Liver (tissue), 9 donors: ENCODE measurements around the gene NTNG1. TPM values are rescaled to one million over a fixed set of nuclear protein-coding genes. Genes with fewer than 3 reads are reported as not detected.

ENCODE experiments used
- DNase-seq: peaks from one replicate; pipeline ENCODE4 v3.0.0-alpha.2; 2017; ENCODE audit warnings: low spot score
- H3K27ac ChIP-seq, 2 donors: one replicate each; pipeline ENCODE4 v1.7.0; 2013; ENCODE audit warnings: inconsistent platforms in 2 of 2, low read length in 2 of 2, control low read depth in 1 of 2, low read depth in 1 of 2, mild to moderate bottlenecking in 1 of 2
- H3K27me3 ChIP-seq, 4 donors: one replicate each; pipeline versions ENCODE4 v1.6.1 to v1.7.0; 2013; ENCODE audit warnings: low read length in 3 of 4, inconsistent platforms in 1 of 4, mild to moderate bottlenecking in 1 of 4, moderate library complexity in 1 of 4; ENCODE audit not compliant: control insufficient read depth in 4 of 4, insufficient read depth in 4 of 4
- H3K36me3 ChIP-seq, 4 donors: one replicate each; pipeline versions ENCODE4 v1.6.1 to v1.7.0; 2013; ENCODE audit warnings: low read length in 3 of 4, mild to moderate bottlenecking in 3 of 4, low read depth in 1 of 4, moderate library complexity in 1 of 4; ENCODE audit not compliant: control insufficient read depth in 4 of 4, insufficient read depth in 3 of 4
- H3K4me1 ChIP-seq, 4 donors: one replicate each; pipeline versions ENCODE4 v1.6.1 to v1.7.0; 2013; ENCODE audit warnings: low read length in 3 of 4, mild to moderate bottlenecking in 3 of 4, moderate library complexity in 1 of 4; ENCODE audit not compliant: control insufficient read depth in 4 of 4, insufficient read depth in 4 of 4
- H3K4me3 ChIP-seq, 3 donors: one replicate each; pipeline versions ENCODE4 v1.6.1 to v1.7.0; 2013; ENCODE audit warnings: low read length in 3 of 3, control low read depth in 1 of 3, low read depth in 1 of 3, mild to moderate bottlenecking in 1 of 3
- H3K9ac ChIP-seq, 2 donors: one replicate each; pipeline ENCODE4 v1.7.0; 2013; ENCODE audit warnings: low read length in 2 of 2, mild to moderate bottlenecking in 2 of 2, moderate library complexity in 2 of 2, control low read depth in 1 of 2, low read depth in 1 of 2
- H3K9me3 ChIP-seq, 4 donors: one replicate each; pipeline versions ENCODE4 v1.6.1 to v1.7.0; 2013; ENCODE audit warnings: low read length in 3 of 4; ENCODE audit not compliant: control insufficient read depth in 4 of 4
- FOXA2 ChIP-seq: IDR thresholded peaks from 2 replicates; pipeline ENCODE4 v1.6.1; 2016; ENCODE audit warnings: antibody characterized with exemption
- GABPA ChIP-seq, 2 donors: IDR thresholded peaks in 1 of 2; conservative IDR thresholded peaks in 1 of 2; 2 replicates each; pipeline ENCODE4 v1.6.1; 2016; ENCODE audit warnings: antibody characterized with exemption in 2 of 2, mild to moderate bottlenecking in 1 of 2, moderate library complexity in 1 of 2
- HNF4A ChIP-seq, 2 donors: conservative IDR thresholded peaks; 2 replicates each; pipeline ENCODE4 v1.6.1; 2016; ENCODE audit warnings: antibody characterized with exemption in 2 of 2, mild to moderate bottlenecking in 2 of 2
- JUND ChIP-seq, 2 donors: IDR thresholded peaks; 2 replicates each; pipeline ENCODE4 v1.6.1; 2016; ENCODE audit warnings: antibody characterized with exemption in 2 of 2
- RXRA ChIP-seq, 2 donors: IDR thresholded peaks; 2 replicates each; pipeline ENCODE4 v1.6.1; 2017 to 2018; ENCODE audit warnings: antibody characterized with exemption in 2 of 2, mild to moderate bottlenecking in 1 of 2
- SP1 ChIP-seq: IDR thresholded peaks from 2 replicates; pipeline ENCODE4 v1.6.1; 2018; ENCODE audit warnings: antibody characterized with exemption, mild to moderate bottlenecking
- TAF1 ChIP-seq: conservative IDR thresholded peaks from 2 replicates; pipeline ENCODE4 v1.6.1; 2016; ENCODE audit warnings: antibody characterized with exemption, mild to moderate bottlenecking
- YY1 ChIP-seq: IDR thresholded peaks from 2 replicates; pipeline ENCODE4 v1.6.1; 2016; ENCODE audit warnings: antibody characterized with exemption, mild to moderate bottlenecking
- WGBS: extraction: QIAGEN DNeasy Blood & Tissue Kit; methylation state at CpG from one replicate; pipeline ENCODE4 v1.1.7; 2013; 5-methylcytosine and 5-hydroxymethylcytosine counted together
- polyA plus RNA-seq, 2 donors: library from polyadenylated mRNA; stranded (reverse) in 1 of 2; unstranded in 1 of 2; fragments of 200-250 nt in 1 of 2; fragments of >200 nt in 1 of 2; fragmentation: Nextera tagmentation in 1 of 2; extraction: Ambion mirVana in 1 of 2; gene quantifications; one replicate each; pipeline versions ENCODE4 v1.2.1 to v1.2.3, GENCODE V29; 2013 to 2015
- total RNA-seq, 2 donors: library from RNA; depleted of rRNA; stranded (reverse); fragments of >200 nt; gene quantifications; one replicate each; pipeline ENCODE4 v1.2.3, GENCODE V29; 2014
- TF ChIP-seq, protein P1 (sequence below): IDR thresholded peaks from 2 replicates; pipeline ENCODE4 v1.6.1; 2016; ENCODE audit warnings: antibody characterized with exemption
- TF ChIP-seq, protein P2 (sequence below): IDR thresholded peaks from 2 replicates; pipeline ENCODE4 v1.6.1; 2016; ENCODE audit warnings: antibody characterized with exemption
- TF ChIP-seq, protein P3 (sequence below): IDR thresholded peaks from 2 replicates; pipeline ENCODE4 v1.6.1; 2016; ENCODE audit warnings: antibody characterized with exemption, mild to moderate bottlenecking
- donor health status: healthy.
- donor health status: healthy.
- donor health status: healthy.
- donor health status: healthy.
- donor health status: healthy.

Gene NTNG1
- total and polyA plus RNA-seq, 4 donors: under 0.01 TPM; not detected in 2

DNA sequence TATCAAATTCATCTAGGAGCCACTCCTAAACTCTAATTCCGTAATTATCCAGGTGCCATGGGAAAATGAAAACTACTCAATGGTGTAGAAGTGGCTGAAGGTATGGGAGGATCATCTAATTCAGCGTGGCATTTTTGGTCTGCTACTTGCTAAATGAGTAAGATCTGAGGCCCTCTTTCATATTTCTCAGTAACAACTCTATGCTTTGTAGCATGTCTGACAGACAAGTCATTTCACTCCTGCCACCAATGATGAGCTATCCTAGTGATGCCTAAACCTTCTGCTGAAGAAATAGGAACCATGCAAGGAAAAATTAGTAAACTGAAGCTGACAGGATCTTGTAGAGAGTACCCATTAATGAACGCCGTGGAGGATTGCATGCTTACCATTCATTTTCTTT, 145.3 kb downstream of the NTNG1 start:
- H3K9me3 ChIP-seq: no peaks in the 10 kb centered on the region
- 79% methylated on average over 4 of the region's 4 CpGs for WGBS
- DNase-seq: no peak
- peaks cover 0 to 3% (median 0%) of the 10 kb centered on the region in 4 donors for H3K27me3 ChIP-seq
- no peak overlapping the region for H3K27ac ChIP-seq
- TF ChIP-seq SP1 (no peak), HNF4A (conservative IDR thresholded peaks at IDR 0.05) (no peak), GABPA (IDR thresholded peaks at IDR 0.05 in 1 of 2, conservative IDR thresholded peaks at IDR 0.05 in 1 of 2) (no peak), JUND (IDR thresholded peaks at IDR 0.05) (no peak), RXRA (IDR thresholded peaks at IDR 0.05) (no peak), FOXA2 (no peak), TAF1 (no peak)
- TF ChIP-seq, protein P1, sequence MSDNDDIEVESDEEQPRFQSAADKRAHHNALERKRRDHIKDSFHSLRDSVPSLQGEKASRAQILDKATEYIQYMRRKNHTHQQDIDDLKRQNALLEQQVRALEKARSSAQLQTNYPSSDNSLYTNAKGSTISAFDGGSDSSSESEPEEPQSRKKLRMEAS: no peak
- TF ChIP-seq, protein P2, sequence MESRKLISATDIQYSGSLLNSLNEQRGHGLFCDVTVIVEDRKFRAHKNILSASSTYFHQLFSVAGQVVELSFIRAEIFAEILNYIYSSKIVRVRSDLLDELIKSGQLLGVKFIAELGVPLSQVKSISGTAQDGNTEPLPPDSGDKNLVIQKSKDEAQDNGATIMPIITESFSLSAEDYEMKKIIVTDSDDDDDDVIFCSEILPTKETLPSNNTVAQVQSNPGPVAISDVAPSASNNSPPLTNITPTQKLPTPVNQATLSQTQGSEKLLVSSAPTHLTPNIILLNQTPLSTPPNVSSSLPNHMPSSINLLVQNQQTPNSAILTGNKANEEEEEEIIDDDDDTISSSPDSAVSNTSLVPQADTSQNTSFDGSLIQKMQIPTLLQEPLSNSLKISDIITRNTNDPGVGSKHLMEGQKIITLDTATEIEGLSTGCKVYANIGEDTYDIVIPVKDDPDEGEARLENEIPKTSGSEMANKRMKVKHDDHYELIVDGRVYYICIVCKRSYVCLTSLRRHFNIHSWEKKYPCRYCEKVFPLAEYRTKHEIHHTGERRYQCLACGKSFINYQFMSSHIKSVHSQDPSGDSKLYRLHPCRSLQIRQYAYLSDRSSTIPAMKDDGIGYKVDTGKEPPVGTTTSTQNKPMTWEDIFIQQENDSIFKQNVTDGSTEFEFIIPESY: no peak
- TF ChIP-seq, protein P3, sequence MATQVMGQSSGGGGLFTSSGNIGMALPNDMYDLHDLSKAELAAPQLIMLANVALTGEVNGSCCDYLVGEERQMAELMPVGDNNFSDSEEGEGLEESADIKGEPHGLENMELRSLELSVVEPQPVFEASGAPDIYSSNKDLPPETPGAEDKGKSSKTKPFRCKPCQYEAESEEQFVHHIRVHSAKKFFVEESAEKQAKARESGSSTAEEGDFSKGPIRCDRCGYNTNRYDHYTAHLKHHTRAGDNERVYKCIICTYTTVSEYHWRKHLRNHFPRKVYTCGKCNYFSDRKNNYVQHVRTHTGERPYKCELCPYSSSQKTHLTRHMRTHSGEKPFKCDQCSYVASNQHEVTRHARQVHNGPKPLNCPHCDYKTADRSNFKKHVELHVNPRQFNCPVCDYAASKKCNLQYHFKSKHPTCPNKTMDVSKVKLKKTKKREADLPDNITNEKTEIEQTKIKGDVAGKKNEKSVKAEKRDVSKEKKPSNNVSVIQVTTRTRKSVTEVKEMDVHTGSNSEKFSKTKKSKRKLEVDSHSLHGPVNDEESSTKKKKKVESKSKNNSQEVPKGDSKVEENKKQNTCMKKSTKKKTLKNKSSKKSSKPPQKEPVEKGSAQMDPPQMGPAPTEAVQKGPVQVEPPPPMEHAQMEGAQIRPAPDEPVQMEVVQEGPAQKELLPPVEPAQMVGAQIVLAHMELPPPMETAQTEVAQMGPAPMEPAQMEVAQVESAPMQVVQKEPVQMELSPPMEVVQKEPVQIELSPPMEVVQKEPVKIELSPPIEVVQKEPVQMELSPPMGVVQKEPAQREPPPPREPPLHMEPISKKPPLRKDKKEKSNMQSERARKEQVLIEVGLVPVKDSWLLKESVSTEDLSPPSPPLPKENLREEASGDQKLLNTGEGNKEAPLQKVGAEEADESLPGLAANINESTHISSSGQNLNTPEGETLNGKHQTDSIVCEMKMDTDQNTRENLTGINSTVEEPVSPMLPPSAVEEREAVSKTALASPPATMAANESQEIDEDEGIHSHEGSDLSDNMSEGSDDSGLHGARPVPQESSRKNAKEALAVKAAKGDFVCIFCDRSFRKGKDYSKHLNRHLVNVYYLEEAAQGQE: no peak
- no peak overlapping the region for H3K4me3 ChIP-seq
- H3K9ac ChIP-seq: no peak overlapping the region
- no peaks in the 10 kb centered on the region for H3K4me1 ChIP-seq
- H3K36me3 ChIP-seq: no peaks in the 10 kb centered on the region

DNA sequence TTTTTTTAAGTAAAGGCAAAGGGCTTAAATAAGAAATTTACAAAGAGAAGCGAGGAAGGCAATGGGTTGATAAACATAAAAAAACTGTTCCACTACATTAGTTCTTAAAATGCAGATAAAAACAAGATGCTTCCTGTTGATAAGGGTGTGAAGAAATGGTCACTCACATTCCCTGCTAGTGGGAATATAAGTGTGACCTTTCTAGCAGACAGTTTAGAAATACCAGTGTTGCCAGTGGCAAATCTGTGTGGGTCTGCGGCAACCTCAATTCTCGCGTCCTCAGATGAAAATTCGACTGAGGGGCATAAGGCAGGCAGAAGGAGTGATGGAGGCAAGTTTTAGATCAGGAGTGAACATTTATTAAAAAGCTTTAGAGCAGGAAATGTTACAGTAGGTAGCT, 151.1 kb downstream of the NTNG1 start:
- TF ChIP-seq, protein P3: no peak
- no peak for TF ChIP-seq YY1
- Histone ChIP-seq H3K27me3 (peaks cover 0 to 6% (median 0%) of the 10 kb centered on the region in 4 donors), H3K4me3 (no peak overlapping the region), H3K9ac (no peak overlapping the region), H3K36me3 (no peaks in the 10 kb centered on the region), H3K27ac (no peak overlapping the region), H3K4me1 (no peaks in the 10 kb centered on the region), H3K9me3 (no peaks in the 10 kb centered on the region)
- no peak for DNase-seq
- 77% methylated on average over 5 of the region's 5 CpGs for WGBS
